ENCODE measurements around the gene PLEKHO2.

The PLEKHO2 gene

GRCh38 chr15:64912379-64913325 is 70.9 kb downstream of the PLEKHO2 start:
- no peak for DNase-seq (ENCODE audit: low read depth in 3 of 3)

GRCh38 chr15:64915518-64916227 is 74.0 kb downstream of the PLEKHO2 start:
- no peak for DNase-seq (ENCODE audit: low read depth in 3 of 3)

- DNase-seq (ENCODE audit: low read depth in 3 of 3), result no peak
Measured at GRCh38 chr15:64916365-64916764, 74.7 kb downstream of the PLEKHO2 start.

GRCh38 chr15:64917211-64917610 is 75.5 kb downstream of the PLEKHO2 start:
- no peak for DNase-seq (ENCODE audit: low read depth in 3 of 3)
